HG03039 (cell line): Measurements from ENCODE around the gene PLXNC1.

Experiments used
- ATAC-seq: cut with Tn5 transposase; IDR thresholded peaks from one replicate; pipeline ENCODE4 v1.9.1; 2021; ENCODE audit warnings: mild to moderate bottlenecking, moderate library complexity; ENCODE audit not compliant: unreplicated experiment

Gene PLXNC1

GRCh38 chr12:94333396-94333795 is 185.0 kb downstream of the PLXNC1 start:
- no peak for ATAC-seq

GRCh38 chr12:94336211-94336925 is 188.0 kb downstream of the PLXNC1 start:
- no peak for ATAC-seq

DNA sequence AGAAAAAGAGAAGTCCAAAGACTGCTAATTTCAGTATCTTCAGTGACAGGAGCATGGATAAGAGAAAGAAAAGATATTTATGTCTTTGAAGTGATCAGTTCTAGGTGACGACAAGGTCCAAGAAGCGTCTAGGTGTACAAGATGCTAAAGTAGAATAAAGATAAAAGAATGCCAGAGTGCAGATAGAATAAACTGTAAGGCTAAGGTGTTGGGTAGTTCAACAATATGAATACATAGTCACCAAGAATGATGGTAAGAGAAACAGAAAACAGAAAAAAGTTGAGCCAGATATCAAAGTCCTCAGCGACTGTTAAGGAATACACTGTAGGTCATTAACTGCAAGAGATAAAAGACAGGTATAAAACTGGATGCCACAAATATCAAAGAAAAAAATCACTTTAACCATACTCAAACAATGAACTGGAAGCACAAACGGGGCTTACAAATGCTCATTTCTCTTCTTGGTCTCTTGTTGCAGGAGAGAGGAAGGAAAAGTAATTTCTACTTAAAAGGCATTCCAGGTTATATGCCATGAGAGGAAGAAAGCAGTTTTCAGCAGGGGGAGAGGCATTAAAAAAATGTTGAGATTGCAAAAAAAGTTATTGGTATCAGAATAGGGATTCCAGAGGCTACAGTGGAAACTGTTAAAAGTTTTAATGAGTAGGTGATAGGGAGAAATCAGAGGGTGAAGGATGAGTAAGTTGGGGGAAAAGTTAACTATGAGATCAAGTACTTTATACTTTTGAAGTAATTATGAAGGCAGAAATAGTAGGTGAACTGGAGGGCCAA is 189.8 kb downstream of the PLXNC1 start:
- no peak for ATAC-seq

DNA sequence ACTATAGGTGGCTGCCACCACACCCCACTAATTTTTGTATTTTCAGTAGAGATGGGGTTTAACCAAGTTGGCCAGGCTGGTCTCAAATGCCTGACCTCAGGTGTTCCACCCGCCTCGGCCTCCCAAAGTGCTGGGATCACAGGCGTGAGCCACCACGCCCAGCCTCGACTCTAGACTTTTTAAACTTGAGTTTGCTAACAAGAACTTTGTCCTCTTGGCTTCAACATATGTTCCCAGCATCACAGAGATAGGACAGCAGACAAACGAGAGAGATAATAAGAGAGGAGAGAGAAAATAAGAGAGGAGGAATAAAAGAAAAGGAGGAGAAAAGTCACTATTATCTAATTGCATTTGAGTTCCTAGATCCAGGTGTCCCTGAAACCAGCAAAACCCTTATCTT is 192.2 kb downstream of the PLXNC1 start:
- ATAC-seq, result no peak

GRCh38 chr12:94353130-94353529 is 204.8 kb downstream of the PLXNC1 start:
- ATAC-seq, result no peak
